Natural killer cell (primary cell): ENCODE results near the gene MYADML2. TPM values are rescaled to one million over a fixed set of nuclear protein-coding genes. Genes with fewer than 3 reads are reported as not detected.

Experiments
- ATAC-seq, 3 donors: fragments of 150-1000 bp in 2 of 3; fragments of 200-7000 bp in 1 of 3; cut with Tn5 transposase; 1 replicate in 1 of 3; 2 replicates in 2 of 3; pipeline ENCODE4 v1.10.0; 2021; ENCODE audit warnings: mild to moderate bottlenecking in 2 of 3, moderate library complexity in 2 of 3
- DNase-seq, 2 donors: peaks; one replicate each; pipeline versions ENCODE4 v3.0.0 to v3.0.0-alpha.2; 2013 to 2021; ENCODE audit warnings: mixed read lengths in 1 of 2
- H3K27ac ChIP-seq: one replicate; pipeline ENCODE4 v1.5.1; 2013; ENCODE audit warnings: mild to moderate bottlenecking, low read length
- H3K27me3 ChIP-seq: one replicate; pipeline ENCODE4 v1.6.1; 2013; ENCODE audit warnings: low read length; ENCODE audit not compliant: control insufficient read depth, insufficient read depth
- H3K36me3 ChIP-seq: one replicate; pipeline ENCODE4 v1.6.1; 2013; ENCODE audit warnings: low read length; ENCODE audit not compliant: control insufficient read depth, insufficient read depth
- H3K4me1 ChIP-seq: one replicate; pipeline ENCODE4 v1.6.1; 2013; ENCODE audit warnings: low read length; ENCODE audit not compliant: control insufficient read depth, insufficient read depth
- H3K4me3 ChIP-seq: one replicate; pipeline ENCODE4 v1.5.1; 2013; ENCODE audit warnings: low read length
- H3K9me3 ChIP-seq: one replicate; pipeline ENCODE4 v1.6.1; 2013; ENCODE audit warnings: low read length; ENCODE audit not compliant: control insufficient read depth, insufficient read depth
- H3K27ac Mint-ChIP-seq, 2 donors: one replicate each; pipeline ENCODE4 v1.8.0; 2022; ENCODE audit warnings: mild to moderate bottlenecking in 2 of 2, mixed read lengths in 2 of 2, moderate library complexity in 1 of 2
- H3K27me3 Mint-ChIP-seq, 2 donors: one replicate each; pipeline ENCODE4 v1.8.0; 2022; ENCODE audit warnings: low read depth in 2 of 2, mixed read lengths in 2 of 2
- H3K36me3 Mint-ChIP-seq: one replicate; pipeline ENCODE4 v1.8.0; 2022; ENCODE audit warnings: mixed read lengths
- H3K4me1 Mint-ChIP-seq, 2 donors: one replicate each; pipeline ENCODE4 v1.8.0; 2022; ENCODE audit warnings: mixed read lengths in 2 of 2
- H3K4me3 Mint-ChIP-seq: one replicate; pipeline ENCODE4 v1.8.0; 2022; ENCODE audit warnings: mild to moderate bottlenecking, moderate library complexity, mixed read lengths
- H3K9me3 Mint-ChIP-seq, 2 donors: one replicate each; pipeline ENCODE4 v1.8.0; 2022; ENCODE audit warnings: mixed read lengths in 2 of 2
- WGBS: methylation state at CpG from one replicate; pipeline ENCODE4 v1.1.7; 2013; ENCODE audit warnings: missing lambda C conversion rate; ENCODE audit not compliant: insufficient coverage; 5-methylcytosine and 5-hydroxymethylcytosine counted together
- intact Hi-C: fragments of 100-400 bp; cut with micrococcal nuclease; formaldehyde crosslinking; loops from one replicate; pipeline ENCODE4 v1.14.2; 2022
- total RNA-seq, 4 donors: library from RNA; stranded (reverse); fragments of 120-200 nt in 1 of 4; gene quantifications; one replicate each; pipeline versions ENCODE4 v1.2.3 to v1.2.4, GENCODE V29; 2013 to 2022
- TF ChIP-seq, protein P1 (sequence below): fragments of 200-600 bp; IDR thresholded peaks from one replicate; pipeline ENCODE4 v1.8.0; 2022; ENCODE audit warnings: antibody characterized with exemption

The MYADML2 gene
- total RNA-seq, 3 donors from 2014 or later (not counting 1 experiment from before 2014, with no cell fraction given), result not detected

DNA sequence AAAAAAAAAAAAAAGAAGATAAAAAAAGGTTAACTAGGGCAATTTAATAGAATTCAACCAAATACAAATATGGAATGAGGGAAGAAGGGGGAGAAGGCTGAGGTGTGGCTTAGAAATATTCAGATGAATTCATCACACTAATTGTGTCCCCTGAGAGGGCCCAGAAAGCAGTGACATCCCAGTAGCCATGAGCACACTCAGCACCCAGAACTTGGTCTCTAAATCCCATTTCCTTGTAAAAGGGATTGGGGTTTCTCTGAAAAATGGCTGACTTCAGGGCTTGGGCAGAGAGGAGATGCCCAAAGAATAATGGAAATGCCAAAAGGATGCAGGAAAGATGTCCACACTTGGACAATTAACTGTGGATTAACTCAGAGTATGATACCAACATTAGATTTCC lies 26.4 kb upstream of the MYADML2 start:
- no peak overlapping the region for H3K27ac ChIP-seq
- H3K27me3 Mint-ChIP-seq, result peaks cover 0 to 7% of the 10 kb centered on the region in 2 donors
- H3K36me3 Mint-ChIP-seq, result no peaks in the 10 kb centered on the region
- H3K27me3 ChIP-seq, result no peaks in the 10 kb centered on the region
- intact Hi-C loops, result no loop called here
- H3K4me3 Mint-ChIP-seq, result no peak overlapping the region
- ATAC-seq (no peak), DNase-seq (no peak)
- no peaks in the 10 kb centered on the region for H3K36me3 ChIP-seq
- peaks cover 5% of the 10 kb centered on the region for H3K9me3 ChIP-seq
- TF ChIP-seq, protein P1, sequence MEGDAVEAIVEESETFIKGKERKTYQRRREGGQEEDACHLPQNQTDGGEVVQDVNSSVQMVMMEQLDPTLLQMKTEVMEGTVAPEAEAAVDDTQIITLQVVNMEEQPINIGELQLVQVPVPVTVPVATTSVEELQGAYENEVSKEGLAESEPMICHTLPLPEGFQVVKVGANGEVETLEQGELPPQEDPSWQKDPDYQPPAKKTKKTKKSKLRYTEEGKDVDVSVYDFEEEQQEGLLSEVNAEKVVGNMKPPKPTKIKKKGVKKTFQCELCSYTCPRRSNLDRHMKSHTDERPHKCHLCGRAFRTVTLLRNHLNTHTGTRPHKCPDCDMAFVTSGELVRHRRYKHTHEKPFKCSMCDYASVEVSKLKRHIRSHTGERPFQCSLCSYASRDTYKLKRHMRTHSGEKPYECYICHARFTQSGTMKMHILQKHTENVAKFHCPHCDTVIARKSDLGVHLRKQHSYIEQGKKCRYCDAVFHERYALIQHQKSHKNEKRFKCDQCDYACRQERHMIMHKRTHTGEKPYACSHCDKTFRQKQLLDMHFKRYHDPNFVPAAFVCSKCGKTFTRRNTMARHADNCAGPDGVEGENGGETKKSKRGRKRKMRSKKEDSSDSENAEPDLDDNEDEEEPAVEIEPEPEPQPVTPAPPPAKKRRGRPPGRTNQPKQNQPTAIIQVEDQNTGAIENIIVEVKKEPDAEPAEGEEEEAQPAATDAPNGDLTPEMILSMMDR, result no peak
- peaks cover 20% of the 10 kb centered on the region for H3K4me1 ChIP-seq
- no peak overlapping the region for H3K4me3 ChIP-seq
- H3K9me3 Mint-ChIP-seq, result no peaks in the 10 kb centered on the region
- no peak overlapping the region for H3K27ac Mint-ChIP-seq
- peaks cover 0 to 13% of the 10 kb centered on the region in 2 donors for H3K4me1 Mint-ChIP-seq

DNA sequence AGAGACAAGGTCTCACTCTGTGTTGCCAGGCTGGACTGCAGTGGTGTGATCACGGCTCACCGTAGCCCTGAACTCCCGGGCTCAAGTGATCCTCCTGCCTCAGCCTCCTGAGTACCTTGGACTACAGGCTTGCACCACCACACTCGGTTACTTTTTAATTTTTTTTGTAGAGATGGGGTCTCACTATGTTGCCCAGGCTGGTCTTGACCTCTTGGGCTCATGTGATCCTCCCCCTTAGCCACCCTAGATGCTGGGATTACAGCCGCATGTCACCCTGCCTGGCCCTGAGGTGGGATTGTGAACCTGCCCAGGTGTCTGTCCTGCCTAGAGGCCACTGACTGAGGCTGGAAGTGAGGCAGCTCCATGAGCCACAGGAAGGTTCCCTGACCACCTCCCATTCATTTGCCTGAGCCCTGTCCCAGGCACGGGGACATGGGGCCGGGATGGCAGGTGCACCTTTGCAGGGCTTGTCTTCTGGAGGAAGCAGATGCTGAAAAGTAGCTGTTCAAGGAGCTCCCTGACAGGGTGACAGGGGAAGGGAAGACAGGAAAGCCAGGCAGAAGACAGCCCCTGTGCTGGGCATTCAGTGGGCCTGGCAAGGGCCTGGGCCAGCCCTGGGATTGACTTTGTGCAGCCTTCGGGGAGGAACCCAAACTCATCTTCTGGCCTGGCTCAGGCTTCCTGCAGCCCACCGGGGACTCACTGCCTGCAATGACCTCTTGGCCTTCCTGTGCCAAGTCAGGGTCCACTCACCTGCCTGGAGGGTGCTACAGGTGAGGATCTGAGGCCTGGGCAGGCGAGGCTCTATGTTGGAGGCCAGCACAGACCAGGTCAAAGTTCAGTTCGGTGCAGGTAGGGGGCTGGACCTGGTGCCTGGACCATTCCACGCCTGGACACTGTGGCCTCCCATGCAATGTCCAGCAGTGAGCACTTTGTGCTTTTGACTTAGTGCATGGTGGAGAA lies 22.1 kb upstream of the MYADML2 start:
- no peak for ATAC-seq
- intact Hi-C loops, result no loop called here
- Histone ChIP-seq H3K27me3 (peaks cover 3% of the 10 kb centered on the region), H3K4me3 (no peak overlapping the region), H3K36me3 (no peaks in the 10 kb centered on the region), H3K4me1 (peaks cover 21% of the 10 kb centered on the region), H3K27ac (no peak overlapping the region), H3K9me3 (peaks cover 5% of the 10 kb centered on the region)
- Mint-ChIP-seq H3K27ac (no peak overlapping the region), H3K4me1 (no peaks in the 10 kb centered on the region), H3K4me3 (no peak overlapping the region), H3K27me3 (peaks cover 9 to 17% of the 10 kb centered on the region in 2 donors), H3K9me3 (no peaks in the 10 kb centered on the region), H3K36me3 (no peaks in the 10 kb centered on the region)
- no peak for DNase-seq
- TF ChIP-seq, protein P1, result no peak
- 87% methylated on average over 12 of the region's 12 CpGs for WGBS

- no peak for ATAC-seq
- H3K9me3 ChIP-seq, result peaks cover under 1% of the 10 kb centered on the region
- TF ChIP-seq, protein P1, result no peak
- peaks cover 29% of the 10 kb centered on the region for H3K4me1 ChIP-seq
- Mint-ChIP-seq H3K27ac (no peak overlapping the region), H3K9me3 (no peaks in the 10 kb centered on the region), H3K27me3 (peaks cover 14 to 23% of the 10 kb centered on the region in 2 donors), H3K4me1 (no peaks in the 10 kb centered on the region), H3K36me3 (no peaks in the 10 kb centered on the region), H3K4me3 (no peak overlapping the region)
- no peak overlapping the region for H3K4me3 ChIP-seq
- H3K36me3 ChIP-seq, result no peaks in the 10 kb centered on the region
- WGBS, result 88% methylated on average over 7 of the region's 7 CpGs
- H3K27me3 ChIP-seq, result peaks cover 5% of the 10 kb centered on the region
- no peak overlapping the region for H3K27ac ChIP-seq
- DNase-seq, result no peak
- intact Hi-C loops, result no loop called here
These were observed 21.3 kb upstream of the MYADML2 start for GRCh38 chr17:81968396-81968745.
